Measurements from ENCODE around the gene NADSYN1.

Gene NADSYN1

GRCh38 chr11:71453037-71453917, at the start of gene NADSYN1:
TSS of gene NADSYN1 (plus strand) at chr11:71453203. CDS start at chr11:71453297, 94 bp downstream.
- in situ Hi-C loops (cut with HindIII; ENCODE audit: low sequenced_read_pairs), result no loop called here

- in situ Hi-C loops (cut with HindIII; ENCODE audit: low sequenced_read_pairs), result no loop called here
Measured at GRCh38 chr11:71404209-71404608, 48.8 kb upstream of the NADSYN1 start.

DNA sequence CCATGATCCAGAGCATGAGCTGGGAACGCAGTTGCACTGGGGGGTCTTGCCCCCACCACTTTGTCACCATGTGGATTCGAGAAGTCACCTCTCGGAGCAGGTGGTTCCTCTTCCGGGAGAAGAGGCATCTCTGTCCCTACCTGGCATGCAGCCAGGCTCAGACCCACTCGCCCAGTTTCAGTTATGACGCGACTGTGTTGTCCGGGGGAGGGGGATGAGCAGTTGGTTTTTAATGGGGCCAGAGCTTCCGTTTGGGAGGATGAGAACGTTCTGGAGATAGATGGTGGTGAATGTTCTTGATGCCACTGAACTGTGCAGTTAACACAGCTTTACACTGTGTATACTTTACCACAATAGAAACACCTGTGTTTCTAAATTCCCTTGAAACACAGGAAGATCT, 46.3 kb upstream of the NADSYN1 start:
- in situ Hi-C loops (cut with HindIII; ENCODE audit: low sequenced_read_pairs), result no loop called here

- in situ Hi-C loops (cut with HindIII; ENCODE audit: low sequenced_read_pairs), result no loop called here
Measured at GRCh38 chr11:71407356-71407755, 45.6 kb upstream of the NADSYN1 start.

DNA sequence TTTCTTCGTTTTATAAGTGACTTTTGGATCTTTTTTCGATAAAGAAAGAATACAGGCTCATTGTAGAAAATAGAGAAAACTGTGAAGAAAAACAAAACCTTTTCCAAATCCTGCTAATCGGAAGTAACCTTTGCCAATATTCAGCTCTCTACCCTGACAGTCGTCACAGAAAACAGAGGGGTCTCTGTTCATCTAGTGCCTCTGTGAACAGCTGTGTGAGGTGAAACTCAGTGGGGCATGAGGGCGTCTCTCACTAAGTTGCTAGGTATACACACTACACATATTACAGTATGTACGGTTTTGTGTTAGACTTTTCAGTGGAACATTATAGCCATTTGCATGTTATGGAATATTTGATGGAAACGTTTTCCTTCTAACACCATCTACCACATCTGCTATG, 44.2 kb upstream of the NADSYN1 start:
- in situ Hi-C loops (cut with HindIII; ENCODE audit: low sequenced_read_pairs), result no loop called here

DNA sequence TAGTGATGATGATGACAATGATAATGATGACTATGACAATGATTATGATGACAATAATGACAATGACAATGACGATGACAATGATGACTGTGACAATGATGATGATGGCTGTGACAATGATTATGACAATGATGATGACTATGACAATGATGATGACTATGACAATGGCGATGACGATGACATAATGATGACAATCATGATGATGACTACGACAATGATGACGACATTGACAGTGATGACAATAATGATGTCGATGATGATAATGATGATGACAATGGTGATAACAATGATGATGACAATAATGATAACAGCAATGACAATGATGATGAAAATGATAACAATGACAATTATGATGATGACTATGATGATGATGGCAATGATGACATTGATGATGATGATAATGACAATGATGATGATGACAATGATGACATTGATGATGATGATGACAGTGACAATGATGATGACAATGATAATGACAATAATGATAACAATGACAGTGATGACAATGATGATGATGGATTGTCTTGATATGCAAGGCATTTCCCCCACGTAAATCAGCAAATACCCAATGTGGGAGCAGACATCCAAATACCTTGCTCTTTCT, 42.5 kb upstream of the NADSYN1 start:
- in situ Hi-C loops (cut with HindIII; ENCODE audit: low sequenced_read_pairs), result no loop called here

GRCh38 chr11:71414645-71415044, 38.4 kb upstream of the NADSYN1 start:
- in situ Hi-C loops (cut with HindIII; ENCODE audit: low sequenced_read_pairs), result no loop called here

- in situ Hi-C loops (cut with HindIII; ENCODE audit: low sequenced_read_pairs), result no loop called here
Measured at GRCh38 chr11:71418643-71419042, 34.4 kb upstream of the NADSYN1 start.

DNA sequence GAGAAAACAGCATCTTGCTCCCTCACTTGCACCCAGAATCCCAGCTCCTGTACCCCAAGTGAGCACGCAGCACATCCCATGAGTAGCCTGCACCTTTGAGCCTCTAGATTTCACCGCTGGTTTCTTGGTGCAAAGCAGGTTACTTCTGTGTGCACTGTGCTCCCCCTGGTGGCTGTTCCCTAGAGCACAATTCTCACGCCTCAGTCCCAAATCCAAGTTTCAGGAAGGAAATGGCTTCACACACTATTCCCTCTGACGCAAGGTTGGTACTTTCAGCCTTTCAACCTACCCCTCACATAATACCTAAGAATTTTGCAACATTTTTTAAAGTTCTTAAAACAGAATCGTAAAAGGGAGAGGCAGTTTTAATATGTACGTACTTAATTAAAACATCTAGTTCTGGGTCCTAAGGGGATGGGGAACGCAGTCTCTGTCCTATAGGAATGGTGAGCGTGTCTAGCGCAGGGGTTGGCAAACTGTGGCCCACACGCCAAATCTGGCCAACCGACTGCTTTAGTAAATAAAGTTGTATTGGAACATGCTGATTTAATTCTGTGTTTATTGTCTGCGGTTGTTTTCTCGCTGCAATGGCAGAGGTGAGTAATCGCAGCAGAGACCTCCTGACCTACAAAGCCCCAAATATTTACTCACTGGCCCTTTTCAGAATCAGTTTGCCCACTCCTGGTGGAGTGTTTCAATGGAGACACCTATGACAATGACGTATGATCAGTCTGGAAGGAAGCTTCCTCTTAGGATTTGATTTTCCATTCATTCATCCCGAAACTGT, 32.4 kb upstream of the NADSYN1 start:
- in situ Hi-C loops (cut with HindIII; ENCODE audit: low sequenced_read_pairs), result loop anchor here (5.0 kb wide), 1 partner anchor 83 kb away; no protein-coding TSS in a partner anchor

GRCh38 chr11:71421392-71421950, 31.5 kb upstream of the NADSYN1 start:
- in situ Hi-C loops (cut with HindIII; ENCODE audit: low sequenced_read_pairs), result loop anchor here (5.0 kb wide), 1 partner anchor 84 kb away; no protein-coding TSS in a partner anchor

- in situ Hi-C loops (cut with HindIII; ENCODE audit: low sequenced_read_pairs), result loop anchor here (5.0 kb wide), 1 partner anchor 85 kb away; no protein-coding TSS in a partner anchor
Measured at GRCh38 chr11:71422318-71422717, 30.7 kb upstream of the NADSYN1 start.

- in situ Hi-C loops (cut with HindIII; ENCODE audit: low sequenced_read_pairs), result loop anchor here (5.0 kb wide), 1 partner anchor 86 kb away; no protein-coding TSS in a partner anchor
Measured at GRCh38 chr11:71423181-71423790, 29.7 kb upstream of the NADSYN1 start.

DNA sequence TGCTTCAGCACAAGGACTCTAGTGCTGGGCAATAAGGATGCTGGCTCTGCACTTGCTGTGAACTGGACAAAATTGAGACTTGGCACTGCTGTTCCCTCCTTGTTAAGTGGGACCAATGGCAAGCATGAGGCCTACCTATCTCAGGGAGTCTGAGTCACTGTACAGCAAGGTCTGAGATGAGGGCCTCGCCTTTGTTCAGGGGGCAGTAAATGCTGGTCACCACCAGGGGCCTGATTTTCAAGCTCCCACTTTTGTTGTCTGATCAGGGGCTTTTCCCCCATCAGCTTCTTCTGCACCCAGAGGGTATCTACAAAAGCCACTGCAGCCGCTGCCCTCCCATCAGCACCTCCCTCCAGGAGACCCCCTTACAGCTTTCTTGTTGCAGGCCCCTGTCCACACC, 27.6 kb upstream of the NADSYN1 start:
- in situ Hi-C loops (cut with HindIII; ENCODE audit: low sequenced_read_pairs), result no loop called here

DNA sequence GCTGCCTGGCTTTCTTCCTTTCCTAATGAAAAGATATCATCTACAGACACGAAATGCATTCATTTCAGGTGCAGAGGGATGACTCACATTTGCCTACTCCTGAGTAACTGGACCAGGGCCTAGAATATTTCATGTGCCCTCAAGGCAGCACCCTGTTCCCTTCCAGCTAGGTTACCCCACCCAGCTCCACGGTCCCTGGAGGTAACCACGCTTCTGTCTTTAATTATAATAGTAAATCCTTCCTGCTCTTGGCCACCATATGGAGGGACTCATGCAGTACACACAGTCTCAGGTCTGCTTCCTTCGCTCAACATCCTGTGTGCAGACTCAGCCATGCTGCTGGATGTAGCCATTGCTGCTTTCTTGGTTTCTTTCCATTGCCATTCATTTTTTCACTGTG, 27.1 kb upstream of the NADSYN1 start:
- in situ Hi-C loops (cut with HindIII; ENCODE audit: low sequenced_read_pairs), result no loop called here

- in situ Hi-C loops (cut with HindIII; ENCODE audit: low sequenced_read_pairs), result no loop called here
Measured at GRCh38 chr11:71426413-71426812, 26.6 kb upstream of the NADSYN1 start.

- in situ Hi-C loops (cut with HindIII; ENCODE audit: low sequenced_read_pairs), result no loop called here
Measured at GRCh38 chr11:71428861-71429435, 24.1 kb upstream of the NADSYN1 start.

DNA sequence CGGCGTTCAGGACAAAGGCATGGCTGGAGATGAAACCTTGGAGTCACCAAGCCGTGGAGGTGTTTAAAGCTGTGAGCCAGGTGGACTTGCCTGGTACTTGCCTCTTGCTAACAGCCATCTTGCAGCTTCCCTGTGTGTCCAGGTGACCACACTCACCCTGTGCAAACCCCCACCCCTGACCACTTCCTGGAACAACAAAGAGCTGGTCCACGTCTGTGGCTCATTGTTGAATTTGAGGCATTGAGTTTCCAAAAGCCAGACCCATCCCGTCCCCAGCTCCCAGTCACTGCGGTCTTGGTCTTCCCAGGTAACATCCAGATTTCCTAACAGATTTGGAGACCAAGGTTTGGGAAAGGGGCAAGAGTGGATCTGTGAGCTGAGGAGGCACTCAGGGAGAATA, 23.3 kb upstream of the NADSYN1 start:
- in situ Hi-C loops (cut with HindIII; ENCODE audit: low sequenced_read_pairs), result no loop called here

DNA sequence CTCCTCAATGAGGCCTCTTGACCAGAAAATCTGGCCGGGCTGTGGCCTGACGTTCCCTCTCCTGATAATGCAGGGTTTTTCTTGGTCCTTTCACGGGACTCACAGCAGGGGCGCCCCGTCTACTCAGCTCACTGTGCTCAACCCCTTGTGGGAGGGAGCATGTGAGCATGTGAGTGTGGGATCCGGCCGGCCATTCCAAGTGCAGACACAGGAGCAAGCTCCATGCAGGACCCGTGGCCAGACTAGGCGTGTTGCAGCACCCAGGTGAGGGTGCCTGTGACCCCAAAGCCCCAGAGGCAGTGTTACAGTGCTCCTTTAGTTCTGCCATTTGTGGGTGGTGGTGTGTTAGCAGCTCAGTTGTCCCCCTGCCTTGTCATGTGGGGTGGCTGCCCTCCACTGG, 22.8 kb upstream of the NADSYN1 start:
- in situ Hi-C loops (cut with HindIII; ENCODE audit: low sequenced_read_pairs), result no loop called here

- in situ Hi-C loops (cut with HindIII; ENCODE audit: low sequenced_read_pairs), result no loop called here
Measured at GRCh38 chr11:71431271-71431670, 21.7 kb upstream of the NADSYN1 start.

Measured in endothelial cell of hepatic sinusoid (primary cell).